ELR (cell line): ENCODE data around the gene CASZ1.

Source experiments
- DNase-seq: peaks from one replicate; pipeline ENCODE4 v3.0.0-alpha.2; 2015; ENCODE audit warnings: low read depth

CASZ1 gene

DNA sequence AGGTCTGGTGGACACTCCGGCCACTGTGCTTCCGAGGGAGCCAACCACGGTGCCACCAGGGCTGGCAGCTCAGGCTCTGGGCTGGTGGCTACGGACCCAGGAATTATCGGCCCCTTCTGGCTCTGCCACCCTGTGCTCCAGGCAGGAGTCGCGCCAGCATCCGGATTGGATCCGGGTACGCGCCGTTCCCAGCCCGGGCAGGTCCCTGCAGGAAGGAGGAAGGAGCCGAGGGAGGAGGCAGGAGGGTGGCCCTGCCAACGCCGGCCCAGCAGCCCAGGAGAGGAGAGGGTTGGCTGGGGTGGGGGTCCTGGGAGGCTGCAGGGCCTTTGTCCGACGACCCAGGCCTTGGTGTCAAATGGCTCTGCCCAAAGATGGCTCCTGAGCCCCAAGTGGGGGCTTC, 160.5 kb downstream of the CASZ1 start:
- DNase-seq = no peak

DNA sequence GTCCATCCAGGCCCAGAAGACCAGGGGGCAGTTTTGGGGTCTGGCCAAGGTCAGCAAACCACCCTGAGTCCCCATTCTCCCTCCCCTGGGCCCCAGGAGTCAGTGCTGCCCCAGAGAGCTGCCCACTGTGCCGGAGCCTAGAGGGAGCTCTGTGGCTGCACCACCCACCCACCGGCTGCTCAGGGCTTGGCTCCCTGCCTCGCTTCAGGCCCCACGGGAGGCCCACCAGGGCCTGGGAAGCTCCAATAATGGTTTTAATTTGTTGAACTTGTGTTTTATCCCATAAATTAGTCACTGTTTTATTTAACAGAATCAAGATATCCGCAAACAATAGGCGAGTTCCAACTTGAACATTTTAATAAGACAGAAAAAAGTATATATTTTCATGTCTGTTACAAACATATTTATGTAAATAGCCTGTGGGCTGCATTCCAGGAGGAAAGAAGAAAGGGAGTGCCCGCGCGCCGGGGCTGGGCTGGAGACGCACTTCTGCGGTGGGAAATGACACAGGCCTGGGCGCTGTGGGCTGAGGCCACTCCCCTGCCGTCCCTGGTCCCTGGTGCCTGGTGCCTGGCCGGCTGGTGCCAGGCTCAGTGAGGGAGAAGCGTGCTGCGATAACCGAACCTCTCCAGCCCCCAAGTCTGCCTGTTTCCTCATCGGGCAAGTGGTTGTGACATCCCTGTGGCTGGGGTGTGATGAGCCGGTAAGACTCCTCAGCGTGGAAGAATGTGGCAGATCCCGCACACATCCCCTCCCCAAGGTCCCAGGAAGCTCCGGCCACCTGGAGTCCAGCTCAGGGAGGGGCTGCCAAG, 161.2 kb downstream of the CASZ1 start:
- DNase-seq = peak; percentile 50

DNA sequence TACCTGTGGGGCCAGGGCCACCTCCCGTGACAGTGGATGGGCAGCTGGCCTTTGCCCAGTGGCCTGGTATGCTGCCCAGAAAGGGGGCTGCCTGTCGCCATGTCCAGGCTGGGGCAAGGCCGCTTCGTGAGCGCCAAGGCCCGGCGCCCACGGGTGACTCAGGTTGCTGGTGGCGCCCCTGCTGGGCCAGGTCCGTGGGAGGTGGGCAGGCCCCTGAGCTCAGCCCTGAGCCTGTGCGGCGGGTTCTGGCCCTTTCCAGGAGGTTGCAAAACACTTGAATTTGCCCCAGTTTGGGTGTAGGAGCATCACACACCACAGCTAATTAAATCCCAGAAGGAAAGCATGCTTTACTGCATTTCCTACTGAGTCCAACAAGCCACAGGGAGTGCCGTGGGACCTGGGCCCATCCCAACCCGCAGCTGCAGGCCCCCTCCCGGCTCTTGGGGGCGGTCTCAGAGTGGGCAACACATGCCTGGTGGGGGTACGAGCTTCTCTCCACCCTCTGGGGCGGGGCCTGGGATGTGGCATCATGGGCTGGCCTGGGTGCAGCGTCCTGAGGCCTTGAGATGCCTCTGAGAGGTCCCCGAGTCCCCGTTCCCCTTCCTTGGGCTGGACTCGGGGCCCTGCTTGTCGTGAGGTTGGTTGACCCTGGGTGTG, 161.9 kb downstream of the CASZ1 start:
- DNase-seq = no peak

DNA sequence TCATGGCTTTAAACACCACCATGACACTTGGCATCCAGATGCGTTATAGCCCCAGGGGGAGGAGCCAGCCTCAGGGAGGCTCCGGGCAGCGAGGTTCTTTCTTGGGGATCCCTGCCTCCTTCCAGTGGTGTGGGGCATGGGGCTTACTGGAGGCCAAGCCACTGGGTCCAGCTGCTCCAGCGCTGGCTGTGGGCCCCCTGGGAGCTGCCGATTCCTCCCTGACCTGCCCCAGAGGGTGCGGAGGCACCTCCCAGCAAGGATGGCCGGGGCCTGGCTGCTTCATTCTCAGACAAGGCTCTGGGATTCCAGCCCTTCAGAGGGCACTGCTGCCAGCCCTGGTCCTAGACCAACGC, 162.4 kb downstream of the CASZ1 start:
- no peak for DNase-seq

DNA sequence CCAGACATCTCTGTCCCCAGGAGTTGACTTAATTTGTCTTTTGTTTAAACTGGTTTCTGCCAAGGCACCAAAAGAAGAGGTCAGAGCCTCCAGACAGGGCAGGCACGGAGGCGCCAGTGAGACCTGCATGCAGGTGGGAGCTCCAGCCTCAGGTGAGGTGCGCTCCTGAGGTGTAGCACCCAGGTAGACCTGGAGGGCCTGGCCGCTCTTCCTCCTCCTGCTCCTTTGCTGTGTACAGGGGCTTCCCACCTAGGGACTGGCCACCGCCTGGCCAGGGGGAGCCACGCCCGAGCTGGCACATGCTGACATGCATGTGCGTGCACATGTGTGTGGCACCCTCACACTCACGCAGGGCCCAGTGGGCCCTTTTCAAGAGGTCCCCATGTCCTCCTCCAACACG, 163.0 kb downstream of the CASZ1 start:
- no peak for DNase-seq

DNA sequence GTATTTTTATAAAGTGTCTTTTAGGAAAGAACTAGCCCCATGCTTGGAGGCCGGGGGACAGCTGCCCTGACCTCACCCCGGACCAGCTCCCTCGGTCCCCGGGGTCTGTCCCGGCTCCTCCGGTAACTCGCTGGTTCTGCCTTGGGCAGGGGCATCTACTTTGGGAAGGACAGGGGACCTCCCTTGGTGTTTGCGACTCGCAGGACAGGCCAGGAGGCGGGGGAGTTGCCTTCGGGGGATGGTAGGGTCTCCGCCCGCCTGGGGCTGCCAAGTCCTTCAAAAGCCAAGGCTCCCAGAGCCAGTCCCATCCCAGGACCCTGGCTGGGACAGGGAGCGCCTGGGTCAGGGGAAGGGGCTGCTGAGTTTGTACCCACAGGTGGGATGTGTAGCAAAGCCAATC, 163.8 kb downstream of the CASZ1 start:
- DNase-seq = no peak

DNA sequence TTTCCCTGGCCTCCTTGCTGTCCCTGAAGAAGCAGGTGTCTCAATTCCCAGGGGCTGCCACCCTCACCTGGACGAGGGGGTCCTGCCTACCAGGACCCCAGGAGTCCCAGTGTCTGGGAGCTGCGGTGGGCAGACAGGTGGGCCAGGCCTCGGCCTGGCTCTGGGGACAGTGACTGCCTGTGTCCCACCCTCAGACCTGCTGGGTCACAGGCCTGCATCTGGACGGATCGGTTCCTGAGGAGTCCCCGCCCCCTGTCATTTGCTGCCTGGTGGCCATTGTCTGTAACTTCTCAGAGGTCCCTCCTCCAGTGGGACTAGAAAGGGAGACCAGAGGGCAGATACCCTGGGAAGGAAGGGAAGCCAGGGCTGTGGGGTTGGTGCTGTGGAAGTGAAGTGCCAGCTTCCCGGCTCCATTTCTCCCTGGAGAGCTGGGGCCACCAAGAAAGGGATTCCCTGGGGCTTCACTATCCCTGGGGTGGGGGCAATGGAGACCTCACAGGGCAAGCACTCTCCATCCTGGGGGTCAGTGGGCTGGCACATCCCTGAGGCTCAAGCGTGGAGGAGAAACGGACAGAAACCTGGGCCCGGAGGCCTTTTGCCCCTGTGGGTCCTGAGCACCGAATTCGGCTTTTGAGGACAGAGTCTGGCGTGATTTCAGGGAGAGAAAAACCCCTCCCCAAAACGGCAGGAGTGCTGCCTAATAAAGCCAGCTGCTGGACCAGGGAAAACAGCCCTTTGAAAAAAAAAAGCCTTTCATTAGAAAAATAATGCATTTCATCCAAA, 164.4 kb downstream of the CASZ1 start:
- DNase-seq = no peak

DNA sequence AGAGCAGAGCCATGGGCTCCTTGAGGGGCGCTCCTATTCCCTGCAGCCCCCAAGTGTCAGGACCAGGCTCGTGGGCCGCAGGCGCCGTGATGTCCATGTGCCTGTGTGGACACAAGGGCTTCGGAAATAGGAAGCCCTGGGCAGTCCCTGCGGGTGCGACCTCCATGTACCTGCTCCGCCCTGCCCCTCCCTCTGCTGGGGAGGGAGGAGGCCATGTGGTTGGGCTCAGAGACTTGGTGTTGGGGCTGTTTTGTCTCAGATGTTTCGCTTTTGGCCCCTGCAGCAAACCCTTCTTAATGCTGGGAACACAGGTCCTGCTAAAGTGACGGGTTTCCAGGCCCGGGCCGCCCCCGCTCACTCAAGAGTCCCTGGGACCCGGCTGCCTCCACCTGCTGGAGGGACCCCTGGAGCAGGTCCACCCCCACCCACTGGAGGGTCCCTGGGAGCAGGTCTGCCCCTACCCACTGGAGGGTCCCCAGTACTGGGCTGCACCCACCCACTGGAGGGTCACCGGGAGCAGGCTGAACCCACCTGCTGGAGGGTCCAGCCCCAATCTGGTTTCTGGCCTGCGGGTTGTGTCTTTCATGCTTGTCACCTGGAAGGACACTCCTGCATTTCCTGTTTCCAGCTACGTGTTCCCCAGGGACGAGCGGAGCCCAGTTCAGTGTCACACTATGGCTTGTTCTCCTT, 165.2 kb downstream of the CASZ1 start:
- no peak for DNase-seq

DNA sequence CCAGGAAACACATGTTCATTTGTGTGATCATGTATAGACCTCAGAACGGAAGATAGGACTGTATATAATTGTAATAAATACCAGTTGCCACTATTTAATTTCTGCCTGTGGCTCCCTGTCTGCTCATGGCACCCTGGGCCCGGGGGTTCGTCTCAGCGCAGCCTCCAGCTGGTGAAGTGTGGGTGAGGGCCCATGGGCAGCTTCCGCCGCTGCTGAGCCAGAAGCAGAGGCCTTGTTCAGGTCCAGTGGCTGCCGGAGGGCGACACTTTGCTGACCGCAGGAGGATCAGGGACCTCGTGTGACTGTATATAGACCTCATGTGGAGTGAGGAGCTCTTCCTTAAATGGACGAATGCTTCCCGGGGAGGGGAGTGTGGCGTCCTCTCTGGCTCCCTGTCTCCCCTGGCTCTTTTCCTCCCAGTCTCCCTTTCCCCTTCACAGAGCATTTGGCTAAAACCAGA, 165.8 kb downstream of the CASZ1 start:
- no peak for DNase-seq

DNA sequence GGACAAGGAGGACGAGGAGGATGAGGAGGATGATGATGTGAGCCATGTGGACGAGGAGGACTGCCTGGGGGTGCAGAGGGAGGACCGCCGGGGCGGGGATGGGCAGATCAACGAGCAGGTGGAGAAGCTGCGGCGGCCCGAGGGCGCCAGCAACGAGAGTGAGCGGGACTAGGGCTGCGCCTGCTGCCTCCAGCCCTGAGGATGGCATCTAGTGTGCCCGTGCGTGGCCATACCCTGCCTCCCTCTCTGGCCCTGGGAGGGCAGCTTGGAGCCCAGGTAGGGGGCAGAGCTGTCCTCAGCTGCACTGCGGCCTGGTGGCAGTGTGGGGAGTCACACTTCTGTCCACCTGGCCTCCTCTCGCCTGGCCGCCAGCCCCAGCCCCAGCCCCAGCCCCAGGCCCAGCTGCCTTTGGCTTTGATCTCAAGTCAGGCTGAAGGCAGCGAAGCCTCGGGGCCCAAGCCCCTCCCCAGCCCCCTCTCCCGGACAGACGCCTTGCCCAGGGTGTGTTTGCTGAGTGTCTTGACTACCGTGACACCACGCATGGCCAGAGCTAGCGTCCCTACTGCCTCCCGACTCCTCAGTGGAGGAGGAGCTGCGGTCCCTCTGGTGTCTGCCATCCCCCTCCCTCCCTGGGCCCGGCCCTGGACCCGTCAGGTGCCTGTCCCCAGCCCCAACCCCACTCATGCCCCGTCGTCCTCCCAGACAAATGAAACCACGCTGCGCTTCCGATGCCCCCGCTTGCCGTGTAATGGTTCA, 166.5 kb downstream of the CASZ1 start:
- DNase-seq = no peak

DNA sequence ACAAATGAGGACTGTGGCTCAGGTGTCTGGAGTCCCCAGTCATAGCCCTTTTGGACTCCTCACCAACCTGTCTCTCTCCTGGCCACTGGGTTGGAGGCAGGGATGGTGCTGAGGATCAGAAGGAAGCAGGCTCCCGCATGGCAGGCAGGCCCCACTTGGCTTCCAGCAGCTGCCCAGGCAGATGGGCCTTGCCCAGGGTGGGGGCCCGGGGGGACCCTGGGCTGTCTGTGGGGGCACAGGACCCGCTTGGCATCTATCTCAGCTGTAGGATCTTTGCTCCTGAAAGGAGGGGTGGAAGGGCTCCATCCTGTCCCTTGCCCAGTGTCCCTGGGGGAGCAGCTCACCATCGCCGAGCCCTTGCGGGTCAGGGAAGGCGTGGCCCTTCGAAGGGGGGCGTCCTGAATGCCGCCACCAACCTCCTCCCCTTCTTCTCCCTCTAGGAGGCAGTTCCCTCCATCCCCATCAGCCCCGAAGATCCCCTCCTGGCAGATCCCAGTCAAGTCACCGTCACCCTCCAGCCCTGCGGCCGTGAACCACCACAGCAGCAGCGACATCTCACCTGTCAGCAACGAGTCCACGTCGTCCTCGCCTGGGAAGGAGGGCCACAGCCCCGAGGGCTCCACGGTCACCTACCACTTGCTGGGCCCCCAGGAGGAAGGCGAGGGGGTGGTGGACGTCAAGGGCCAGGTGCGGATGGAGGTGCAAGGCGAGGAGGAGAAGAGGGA, 167.2 kb downstream of the CASZ1 start:
- DNase-seq = no peak

DNA sequence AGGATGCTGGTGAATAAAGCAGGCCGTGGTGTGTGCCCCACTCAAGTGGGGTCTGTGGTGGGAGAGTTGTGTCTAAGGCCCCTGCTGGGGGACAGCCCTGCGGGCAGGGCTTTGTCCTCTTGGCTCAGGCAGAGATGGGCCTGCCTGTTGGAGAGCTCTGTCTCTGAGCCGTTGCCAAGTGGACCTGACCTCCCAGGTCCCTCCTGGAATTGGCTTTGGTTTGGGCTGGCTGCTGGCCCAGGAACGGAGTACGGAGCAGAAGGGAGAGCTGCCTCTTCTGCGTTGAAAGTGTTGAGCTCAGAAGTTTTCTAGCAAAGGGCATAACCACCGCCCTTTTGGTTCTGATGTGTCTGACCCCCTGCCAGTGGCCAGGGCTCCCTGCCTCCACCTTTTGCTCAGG, 167.8 kb downstream of the CASZ1 start:
- DNase-seq = no peak

DNA sequence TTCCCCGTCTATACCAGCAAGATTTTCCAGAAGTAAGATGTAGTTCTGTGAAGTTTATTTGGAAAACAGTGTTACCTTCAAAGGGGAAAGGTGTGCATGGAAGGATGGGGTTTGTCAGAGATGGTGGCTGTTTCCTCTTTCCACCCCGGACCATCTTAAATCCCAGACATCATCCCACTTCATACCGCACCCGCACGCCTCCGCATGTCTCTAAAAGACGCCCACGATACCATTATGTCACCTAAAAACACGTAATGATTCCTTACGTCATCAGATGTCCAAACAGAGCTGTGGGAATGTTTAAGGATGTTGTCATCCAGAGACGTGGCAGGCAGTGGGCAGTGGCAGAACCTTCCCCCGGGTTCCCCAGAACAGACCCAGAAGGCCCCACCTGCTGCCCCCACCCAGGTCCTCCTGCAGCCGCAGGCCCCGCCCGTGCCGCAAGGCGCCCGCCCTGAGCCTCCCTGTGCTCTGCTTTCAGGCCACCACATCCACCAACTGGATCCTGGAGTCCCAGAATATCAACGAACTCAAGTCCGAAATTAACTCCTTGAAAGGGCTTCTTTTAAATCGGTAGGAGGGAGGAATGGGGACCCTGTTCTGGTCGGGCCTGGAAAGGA, 169.5 kb downstream of the CASZ1 start:
- DNase-seq = no peak

DNA sequence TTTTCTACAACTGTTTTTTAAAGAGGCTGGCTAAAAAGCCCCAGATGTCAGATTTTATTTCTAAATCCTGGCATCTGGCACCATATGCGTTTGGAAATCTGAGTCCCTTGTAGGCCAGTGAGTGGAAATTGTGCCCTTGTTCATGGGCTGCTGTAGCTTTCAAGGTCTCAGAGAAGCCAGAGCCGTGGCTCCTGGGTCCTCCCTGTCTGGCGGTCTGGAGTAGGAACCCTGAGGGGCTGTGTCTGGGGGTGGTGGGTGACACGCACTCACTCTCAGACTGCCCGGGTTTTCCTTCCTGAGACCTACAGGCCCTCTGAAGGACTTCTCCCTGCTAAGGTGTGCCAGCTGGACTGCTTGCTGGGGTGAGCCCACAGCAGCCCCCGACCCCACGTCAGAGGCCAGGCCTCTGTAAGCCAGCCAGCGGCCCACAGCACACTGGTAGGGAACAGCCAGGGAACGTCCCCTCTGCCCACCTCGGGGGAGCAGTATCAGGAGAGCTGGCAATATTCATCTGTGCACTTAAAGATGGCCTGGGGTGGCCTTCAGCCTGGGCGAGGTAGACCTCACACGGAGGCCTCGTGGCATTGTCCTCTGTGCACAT, 170.2 kb downstream of the CASZ1 start:
- no peak for DNase-seq

DNA sequence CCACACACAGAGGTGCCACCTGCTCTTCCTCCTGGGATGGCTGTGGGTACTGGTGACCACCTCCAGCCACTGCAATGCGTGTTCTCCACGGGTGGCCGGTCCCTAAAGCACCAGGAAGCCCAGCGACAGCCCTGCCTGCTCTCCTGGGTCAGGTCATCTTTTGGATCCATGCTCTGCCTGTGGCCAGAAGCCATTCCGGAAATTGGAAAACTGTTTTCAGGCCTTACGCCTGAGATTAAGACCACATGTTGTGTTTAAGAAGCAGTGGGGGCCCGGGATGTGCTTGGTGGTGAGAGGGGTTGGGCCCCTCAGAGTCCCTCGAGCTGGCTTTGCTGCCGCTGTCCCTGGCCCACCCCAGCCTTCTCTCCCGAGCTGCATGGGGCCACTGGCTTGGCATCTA, 170.9 kb downstream of the CASZ1 start:
- DNase-seq = no peak

DNA sequence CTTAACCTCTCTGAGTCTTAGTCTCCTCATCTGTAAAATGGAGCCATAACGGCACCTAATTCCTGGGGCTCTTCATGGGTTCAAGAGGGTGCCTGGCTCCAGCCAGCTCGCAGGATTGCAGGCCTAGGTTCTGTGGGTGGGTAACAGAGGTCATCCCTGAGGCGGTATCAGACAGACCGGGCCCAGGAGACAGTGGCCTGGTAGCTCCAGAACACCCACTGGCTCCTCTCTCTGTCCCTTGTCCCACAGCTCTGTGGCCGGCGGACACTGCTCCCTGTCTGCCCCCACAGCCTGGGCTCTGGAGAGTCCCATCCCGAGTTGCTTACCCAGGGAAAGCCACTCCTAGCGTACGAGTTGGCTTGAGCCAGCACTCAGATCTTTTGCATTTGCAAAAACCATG, 171.4 kb downstream of the CASZ1 start:
- DNase-seq = no peak

DNA sequence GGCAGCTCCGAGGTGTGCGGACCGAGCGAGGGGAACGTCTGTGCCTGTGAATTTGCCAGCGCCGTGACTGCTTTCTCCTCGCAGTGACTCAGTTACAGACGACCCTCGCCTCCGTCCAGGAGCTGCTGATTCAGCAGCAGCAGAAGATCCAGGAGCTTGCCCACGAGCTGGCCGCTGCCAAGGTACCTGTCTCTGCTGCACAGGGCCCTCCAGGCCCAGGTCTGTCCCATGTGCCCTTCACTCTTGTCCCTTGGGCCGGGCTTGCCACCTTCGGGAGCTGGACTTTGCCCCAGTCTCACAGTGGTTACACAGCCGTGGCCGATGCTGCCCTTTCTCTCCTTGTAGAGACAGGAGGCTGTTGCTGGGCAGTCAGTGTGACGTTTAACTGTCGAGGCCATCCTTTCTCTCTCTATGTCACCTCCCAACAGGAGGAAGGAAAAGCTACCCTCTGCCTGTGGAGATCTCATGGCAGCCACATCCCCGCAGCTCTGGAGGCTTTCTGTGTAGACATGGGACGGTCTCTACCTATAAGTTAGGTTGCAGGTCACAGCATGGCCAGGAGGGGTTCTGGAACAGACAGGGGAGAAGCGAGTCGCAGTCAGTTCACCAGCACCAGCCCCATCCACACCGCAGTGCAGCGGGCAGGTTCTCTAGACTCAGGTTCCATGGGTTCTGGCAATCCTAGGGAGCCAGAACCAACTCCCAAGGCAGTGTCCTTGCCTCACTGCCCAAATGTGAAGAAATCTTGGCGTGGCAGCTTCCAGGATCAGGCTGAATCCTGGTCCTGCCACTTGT, 172.0 kb downstream of the CASZ1 start:
- DNase-seq = no peak

DNA sequence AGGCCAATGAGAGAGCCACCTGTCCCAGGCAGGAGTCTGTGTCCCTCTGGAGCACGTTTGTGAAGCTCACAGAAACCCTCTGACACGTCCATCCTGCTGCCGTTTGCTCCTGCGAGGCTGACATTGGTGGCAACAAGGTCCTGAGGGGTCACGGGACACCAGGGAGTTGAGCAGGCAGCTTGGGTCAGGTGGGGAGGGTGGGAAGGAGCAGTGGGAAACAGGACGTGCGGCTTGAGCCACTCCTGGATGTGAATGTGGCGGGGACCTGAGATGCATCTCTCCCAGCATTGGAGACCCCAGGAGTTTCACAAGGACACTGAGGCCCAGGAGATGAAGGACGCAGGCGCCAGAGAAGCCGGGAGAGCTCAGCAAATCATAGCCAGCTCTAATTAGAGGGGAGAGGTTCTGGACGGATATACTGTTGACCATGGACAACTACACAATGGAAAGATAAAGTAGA, 172.7 kb downstream of the CASZ1 start:
- no peak for DNase-seq
